Nephron (organoid): ENCODE data around the gene SPC25.

Source experiments
- H3K27ac Mint-ChIP-seq, 3 experiments: 2 replicates each; pipeline ENCODE4 v1.8.0; 2020; ENCODE audit warnings: mixed read lengths in 3 of 3, mild to moderate bottlenecking in 2 of 3, moderate library complexity in 1 of 3
- H3K27me3 Mint-ChIP-seq: 2 replicates; pipeline ENCODE4 v1.8.0; 2021; ENCODE audit warnings: low read depth, mild to moderate bottlenecking, moderate library complexity, mixed read lengths
- H3K36me3 Mint-ChIP-seq: 2 replicates; pipeline ENCODE4 v1.8.0; 2020; ENCODE audit warnings: low read depth, mixed read lengths
- H3K4me1 Mint-ChIP-seq: 2 replicates; pipeline ENCODE4 v1.8.0; 2020; ENCODE audit warnings: mixed read lengths
- H3K4me3 Mint-ChIP-seq, 3 experiments: 2 replicates each; pipeline ENCODE4 v1.8.0; 2020; ENCODE audit warnings: mild to moderate bottlenecking in 3 of 3, mixed read lengths in 3 of 3, moderate library complexity in 2 of 3
- H3K9me3 Mint-ChIP-seq: 2 replicates; pipeline ENCODE4 v1.8.0; 2020; ENCODE audit warnings: mixed read lengths
- TF ChIP-seq, protein P1 (sequence below), 3 experiments: fragments of 200-600 bp; sonication (generic); IDR thresholded peaks; one replicate each; pipeline ENCODE4 v1.5.0; 2021; ENCODE audit warnings: antibody characterized with exemption in 3 of 3; ENCODE audit not compliant: unreplicated experiment in 3 of 3

SPC25 gene

GRCh38 chr2:168930242-168930641, 40.0 kb upstream of the SPC25 start:
- Mint-ChIP-seq H3K27me3 (no peaks in the 10 kb centered on the region), H3K4me3 (no peak overlapping the region), H3K27ac (no peak overlapping the region), H3K36me3 (no peaks in the 10 kb centered on the region), H3K4me1 (peaks cover 5% of the 10 kb centered on the region), H3K9me3 (no peaks in the 10 kb centered on the region)
- TF ChIP-seq, protein P1, sequence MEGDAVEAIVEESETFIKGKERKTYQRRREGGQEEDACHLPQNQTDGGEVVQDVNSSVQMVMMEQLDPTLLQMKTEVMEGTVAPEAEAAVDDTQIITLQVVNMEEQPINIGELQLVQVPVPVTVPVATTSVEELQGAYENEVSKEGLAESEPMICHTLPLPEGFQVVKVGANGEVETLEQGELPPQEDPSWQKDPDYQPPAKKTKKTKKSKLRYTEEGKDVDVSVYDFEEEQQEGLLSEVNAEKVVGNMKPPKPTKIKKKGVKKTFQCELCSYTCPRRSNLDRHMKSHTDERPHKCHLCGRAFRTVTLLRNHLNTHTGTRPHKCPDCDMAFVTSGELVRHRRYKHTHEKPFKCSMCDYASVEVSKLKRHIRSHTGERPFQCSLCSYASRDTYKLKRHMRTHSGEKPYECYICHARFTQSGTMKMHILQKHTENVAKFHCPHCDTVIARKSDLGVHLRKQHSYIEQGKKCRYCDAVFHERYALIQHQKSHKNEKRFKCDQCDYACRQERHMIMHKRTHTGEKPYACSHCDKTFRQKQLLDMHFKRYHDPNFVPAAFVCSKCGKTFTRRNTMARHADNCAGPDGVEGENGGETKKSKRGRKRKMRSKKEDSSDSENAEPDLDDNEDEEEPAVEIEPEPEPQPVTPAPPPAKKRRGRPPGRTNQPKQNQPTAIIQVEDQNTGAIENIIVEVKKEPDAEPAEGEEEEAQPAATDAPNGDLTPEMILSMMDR (IDR thresholded peaks at IDR 0.05; ENCODE audit: unreplicated experiment in 3 of 3), result no peak

DNA sequence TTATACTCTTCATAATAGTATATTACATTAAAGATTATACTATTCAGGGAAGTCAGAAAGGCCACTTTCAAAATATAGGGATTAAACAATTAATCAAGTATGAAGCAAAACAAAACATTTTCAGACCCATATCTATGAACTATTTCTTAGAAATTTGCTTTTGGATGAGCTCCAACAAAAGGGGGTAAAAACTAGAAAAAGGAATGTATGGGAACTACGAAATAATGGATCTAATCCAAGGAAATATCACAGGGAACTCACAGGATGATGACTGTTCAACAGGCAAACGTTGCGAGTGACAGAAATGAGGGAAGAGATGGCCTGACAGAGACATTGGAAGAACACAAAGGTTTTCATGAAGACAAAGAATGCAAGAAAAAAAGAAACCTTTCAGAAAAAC, 38.8 kb upstream of the SPC25 start:
- peaks cover 5% of the 10 kb centered on the region for H3K4me1 Mint-ChIP-seq
- H3K36me3 Mint-ChIP-seq, result no peaks in the 10 kb centered on the region
- TF ChIP-seq, protein P1 (IDR thresholded peaks at IDR 0.05; ENCODE audit: unreplicated experiment in 3 of 3), result no peak
- H3K4me3 Mint-ChIP-seq, result no peak overlapping the region
- peak overlapping the region in 1 of 3 experiments; percentile 30 for H3K27ac Mint-ChIP-seq
- H3K9me3 Mint-ChIP-seq, result no peaks in the 10 kb centered on the region
- no peaks in the 10 kb centered on the region for H3K27me3 Mint-ChIP-seq

DNA sequence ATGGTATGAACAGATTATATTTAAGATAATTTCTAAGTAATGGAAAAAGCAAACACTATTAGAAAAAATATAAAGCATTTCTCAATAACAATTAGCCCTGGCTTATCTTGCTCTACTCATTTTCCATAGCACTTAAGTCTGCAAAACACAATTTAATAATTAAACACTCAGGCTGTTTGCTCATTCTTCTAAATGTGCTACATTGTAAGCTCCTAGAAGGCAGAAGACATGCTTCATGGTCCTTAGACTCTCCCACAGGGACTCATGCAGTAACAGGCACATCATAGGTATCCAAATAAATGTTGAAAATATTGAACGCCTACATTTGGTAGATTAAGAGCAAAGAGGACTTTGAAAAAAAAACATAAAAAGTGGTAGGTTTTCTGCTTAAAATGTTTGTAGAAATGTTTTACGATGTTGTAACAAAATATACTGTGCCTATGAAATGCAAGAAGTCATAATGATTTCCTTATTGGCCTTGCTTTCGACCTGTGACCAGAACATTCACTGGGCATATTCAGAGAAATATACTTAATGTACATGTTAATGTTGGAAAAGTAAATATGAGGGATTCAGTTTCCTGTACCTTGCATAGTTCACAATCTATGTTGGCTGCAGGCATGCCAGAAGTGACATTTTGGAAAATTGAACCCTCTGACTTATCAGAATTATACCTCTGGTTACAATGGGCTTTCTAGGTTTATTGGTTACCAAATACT, 38.0 kb upstream of the SPC25 start:
- Mint-ChIP-seq H3K27ac (no peak overlapping the region), H3K36me3 (no peaks in the 10 kb centered on the region), H3K4me1 (peaks cover 5% of the 10 kb centered on the region), H3K4me3 (no peak overlapping the region), H3K27me3 (no peaks in the 10 kb centered on the region), H3K9me3 (no peaks in the 10 kb centered on the region)
- TF ChIP-seq, protein P1 (IDR thresholded peaks at IDR 0.05; ENCODE audit: unreplicated experiment in 3 of 3), result no peak

DNA sequence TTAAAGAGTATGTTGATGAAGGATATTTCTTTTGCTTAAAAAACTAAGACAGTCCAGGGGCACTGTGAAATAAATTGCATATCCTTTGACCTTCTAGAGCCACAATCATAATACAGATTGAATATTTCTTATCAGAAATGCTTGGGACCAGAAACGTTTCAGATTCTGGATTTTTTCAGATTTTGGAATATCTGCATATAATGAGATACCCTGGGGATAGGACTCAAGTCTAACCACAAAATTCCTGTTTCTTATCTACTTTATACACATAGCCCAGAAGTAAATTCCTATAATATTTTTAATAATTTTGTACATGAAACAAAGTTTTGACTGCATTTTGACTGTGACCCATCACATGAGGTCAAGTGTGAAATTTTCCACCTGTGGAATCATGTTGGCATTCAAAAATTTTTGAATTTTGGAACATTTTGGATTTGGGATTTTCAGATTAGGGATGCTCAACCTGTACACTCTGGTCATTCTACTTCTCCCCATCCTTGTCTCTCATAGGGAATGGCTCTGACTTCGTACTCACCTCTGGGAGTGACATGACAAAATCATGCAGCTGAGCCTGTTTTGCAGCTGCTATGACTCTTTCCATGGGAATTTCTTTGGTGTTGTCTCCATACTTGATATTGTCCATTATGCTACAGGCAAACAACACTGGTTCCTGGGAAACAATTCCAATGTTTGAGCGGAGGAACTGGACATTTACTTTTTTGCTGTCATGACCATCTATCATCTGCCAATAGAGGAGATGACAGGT, 36.6 kb upstream of the SPC25 start:
- TF ChIP-seq, protein P1 (IDR thresholded peaks at IDR 0.05; ENCODE audit: unreplicated experiment in 3 of 3), result no peak
- Mint-ChIP-seq H3K4me1 (peaks cover 5% of the 10 kb centered on the region), H3K27me3 (peaks cover 6% of the 10 kb centered on the region), H3K9me3 (no peaks in the 10 kb centered on the region), H3K27ac (no peak overlapping the region), H3K36me3 (no peaks in the 10 kb centered on the region), H3K4me3 (no peak overlapping the region)

DNA sequence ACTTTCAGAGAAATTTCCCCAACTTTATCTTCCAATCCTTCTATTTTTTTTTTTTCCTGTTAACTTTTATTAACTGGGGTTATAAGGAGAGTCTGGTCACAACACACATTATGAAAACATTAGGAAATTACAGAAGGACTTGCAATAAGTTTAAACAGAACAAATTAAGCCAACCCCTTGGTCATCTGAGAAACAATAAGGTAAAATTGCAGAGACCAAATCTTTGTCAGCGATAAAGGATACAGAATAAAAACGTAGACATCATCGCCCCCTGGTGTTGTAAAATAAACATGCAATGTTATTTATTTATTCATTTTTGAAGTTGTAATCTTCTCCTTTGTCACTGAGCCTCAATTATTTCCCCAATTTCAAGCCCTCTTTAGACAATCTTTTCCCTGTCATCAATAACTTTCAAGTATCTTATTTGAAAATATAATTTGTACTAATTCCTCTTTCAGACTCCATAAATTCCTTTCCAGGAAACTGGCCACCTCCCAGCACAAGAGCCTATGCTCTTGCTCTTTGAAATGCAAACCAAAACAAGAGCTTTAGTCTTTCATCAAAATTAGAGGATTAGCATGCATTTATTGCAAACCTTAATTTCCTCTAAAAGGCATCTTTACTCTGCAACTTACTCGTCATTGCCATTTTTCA, 30.4 kb upstream of the SPC25 start:
- Mint-ChIP-seq H3K27me3 (peaks cover 10% of the 10 kb centered on the region), H3K4me3 (no peak overlapping the region), H3K9me3 (no peaks in the 10 kb centered on the region), H3K4me1 (no peaks in the 10 kb centered on the region), H3K36me3 (no peaks in the 10 kb centered on the region), H3K27ac (no peak overlapping the region)
- TF ChIP-seq, protein P1 (IDR thresholded peaks at IDR 0.05; ENCODE audit: unreplicated experiment in 3 of 3), result peak; percentile 29 to 58 (median 46)
